Stimulated activated CD4-positive, alpha-beta T cell treated with anti-CD3 and anti-CD28 coated beads, Interleukin-4, amount 100 ng/mL, for 4 hours (primary cell): ENCODE results near the gene CCDC12.

Experiments
- DNase-seq, 2 experiments: peaks; one replicate each; pipeline ENCODE4 v3.0.0-alpha.2; 2020

CCDC12 gene

GRCh38 chr3:46935168-46935858 is 41.2 kb downstream of the CCDC12 start:
- no peak for DNase-seq

DNA sequence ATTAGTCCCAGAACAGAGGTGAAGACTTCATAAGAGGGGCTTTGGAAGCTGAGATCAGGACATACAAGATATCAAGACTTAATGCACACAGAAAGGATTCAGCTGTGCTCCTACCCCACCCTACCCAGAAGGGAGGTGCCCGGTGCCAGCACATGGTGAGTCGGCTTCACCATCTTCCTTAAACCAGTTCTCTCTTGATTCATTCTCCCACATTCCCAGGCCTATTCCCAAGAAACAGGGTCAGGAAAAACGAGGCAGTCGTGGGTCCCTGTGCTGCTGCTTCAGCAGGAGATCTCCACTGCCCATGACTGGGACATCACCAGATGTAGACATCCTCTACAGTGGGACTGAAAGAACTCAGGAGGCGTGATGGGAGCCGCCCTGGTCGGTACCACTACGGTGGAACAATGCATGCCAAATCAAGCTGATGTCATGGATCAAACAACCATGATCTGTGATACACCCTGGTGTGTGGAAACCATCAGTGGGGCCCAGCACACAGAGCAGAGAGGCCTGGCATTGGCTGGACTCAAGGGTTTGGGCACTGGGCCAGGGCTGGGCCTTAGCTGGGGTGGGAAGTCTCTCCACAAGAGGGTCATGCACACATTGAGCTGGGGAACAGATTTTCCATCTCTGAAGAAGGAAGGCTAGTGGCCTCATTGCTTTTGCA is 41.9 kb downstream of the CCDC12 start:
- DNase-seq, result no peak

DNA sequence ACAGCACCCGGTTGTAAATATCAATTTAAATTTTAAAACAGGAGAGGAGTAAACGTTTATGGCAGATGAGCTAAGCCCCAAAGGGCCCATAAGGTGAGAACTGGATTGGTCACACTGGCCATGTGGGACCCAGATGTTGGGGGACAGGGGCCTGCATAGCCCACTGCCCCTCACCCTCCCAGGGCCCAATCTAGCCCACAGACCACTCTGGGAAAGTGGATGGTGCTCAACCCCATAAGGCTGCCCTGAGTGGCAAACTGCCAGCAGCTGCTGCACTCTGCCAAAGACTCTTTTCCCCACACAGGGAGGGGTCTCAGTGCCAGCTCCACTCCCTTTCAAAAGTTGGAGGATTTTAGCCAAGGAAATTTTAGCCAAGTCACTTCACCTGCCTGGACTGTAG is 42.5 kb downstream of the CCDC12 start:
- no peak for DNase-seq

- no peak for DNase-seq
These were observed 43.3 kb downstream of the CCDC12 start for GRCh38 chr3:46933261-46933660.

DNA sequence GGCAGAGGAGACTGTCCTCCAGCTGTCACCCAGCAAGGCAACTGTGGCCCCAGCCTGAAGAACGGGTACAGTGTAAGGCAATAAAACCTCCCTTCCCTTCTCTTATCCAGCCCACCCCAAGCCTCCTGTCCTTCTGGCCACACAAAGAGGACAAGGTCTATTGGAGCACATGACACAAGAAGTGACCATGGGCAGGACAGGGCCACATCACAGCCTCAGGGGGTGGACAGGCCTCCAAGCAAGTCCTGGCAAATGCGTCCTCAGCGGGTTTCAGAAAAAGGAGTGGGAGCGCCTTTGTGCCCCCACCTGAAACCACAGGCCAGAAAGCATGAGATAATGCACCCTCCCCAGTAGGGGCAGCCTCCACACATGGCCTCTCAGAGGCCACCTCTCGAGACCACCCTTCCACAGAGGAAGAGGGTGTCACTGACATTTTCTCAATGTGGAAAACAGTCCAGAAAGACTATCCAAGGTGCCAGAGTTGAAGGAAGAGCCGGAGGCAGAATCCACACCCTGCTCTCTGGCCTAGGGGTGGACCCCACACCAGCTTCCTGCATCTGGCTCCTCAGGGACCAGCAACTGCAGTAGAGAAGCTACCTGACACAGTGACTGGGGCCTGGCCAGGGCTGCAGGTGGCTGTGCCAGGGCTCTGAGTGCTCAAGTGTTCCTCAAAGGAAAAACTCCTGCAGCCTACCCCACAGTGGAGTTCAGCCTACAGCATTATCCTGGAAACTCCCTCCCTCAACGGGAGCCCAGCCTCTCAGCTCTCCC is 43.9 kb downstream of the CCDC12 start:
- DNase-seq, result no peak

GRCh38 chr3:46931631-46932331 is 44.8 kb downstream of the CCDC12 start:
- no peak for DNase-seq

GRCh38 chr3:46930945-46931403 is 45.6 kb downstream of the CCDC12 start:
- DNase-seq, result no peak

DNA sequence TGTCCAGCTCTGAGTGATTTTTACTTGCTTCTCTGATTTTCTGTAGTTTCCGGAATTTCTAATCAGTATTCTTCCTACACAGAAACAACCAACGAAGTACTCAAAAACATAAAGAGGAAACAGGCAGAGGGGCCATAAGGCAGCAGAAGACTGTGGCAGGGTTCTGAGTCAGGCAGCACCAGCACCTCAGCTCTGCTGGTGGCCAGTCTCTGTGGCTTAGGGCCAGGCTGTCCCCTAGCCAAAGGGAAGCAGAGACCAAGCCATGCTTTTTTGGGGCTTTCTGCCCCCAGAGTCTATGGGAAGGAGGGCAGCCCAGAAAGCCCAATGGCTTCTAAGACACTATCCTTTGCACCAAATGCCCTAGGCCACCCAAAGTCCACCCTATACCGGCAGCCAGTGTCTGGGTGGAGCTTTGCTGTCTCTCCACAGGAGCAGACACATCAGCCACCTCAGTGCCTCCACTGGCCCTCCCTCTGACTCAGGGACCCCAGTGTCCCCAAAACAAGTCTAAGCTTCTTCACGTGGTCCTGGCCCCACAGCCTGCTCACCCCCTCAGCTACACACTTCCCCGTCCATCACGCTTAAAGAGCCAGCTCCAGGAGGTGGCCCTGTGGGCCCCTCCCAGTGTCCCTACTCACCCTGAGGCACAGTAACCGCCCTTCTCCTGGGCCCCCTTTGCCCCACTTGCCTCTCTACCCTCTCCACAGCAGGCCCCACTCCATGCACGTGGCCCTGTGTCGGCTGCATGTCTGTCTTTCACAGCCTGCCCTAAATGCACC is 46.2 kb downstream of the CCDC12 start:
- no peak for DNase-seq

DNA sequence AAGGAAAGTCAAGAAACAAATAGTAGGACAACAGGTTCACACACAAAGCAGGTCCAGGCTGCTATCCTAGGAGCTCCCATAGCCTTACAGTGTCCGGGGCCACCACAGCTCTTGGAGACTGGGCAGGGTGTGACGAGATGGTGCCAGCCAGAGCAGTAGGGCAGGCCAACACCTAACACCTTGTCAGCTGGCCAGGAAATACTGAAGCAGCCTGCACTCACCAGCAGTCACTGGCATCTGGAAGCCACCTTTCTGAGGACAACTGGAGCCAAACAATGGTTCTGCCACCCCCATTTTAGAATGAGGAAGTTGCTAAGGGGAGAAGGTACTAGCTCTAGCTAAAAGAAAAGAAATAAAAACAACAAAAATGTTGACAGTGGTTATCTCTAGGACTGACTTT is 47.2 kb downstream of the CCDC12 start:
- no peak for DNase-seq

DNA sequence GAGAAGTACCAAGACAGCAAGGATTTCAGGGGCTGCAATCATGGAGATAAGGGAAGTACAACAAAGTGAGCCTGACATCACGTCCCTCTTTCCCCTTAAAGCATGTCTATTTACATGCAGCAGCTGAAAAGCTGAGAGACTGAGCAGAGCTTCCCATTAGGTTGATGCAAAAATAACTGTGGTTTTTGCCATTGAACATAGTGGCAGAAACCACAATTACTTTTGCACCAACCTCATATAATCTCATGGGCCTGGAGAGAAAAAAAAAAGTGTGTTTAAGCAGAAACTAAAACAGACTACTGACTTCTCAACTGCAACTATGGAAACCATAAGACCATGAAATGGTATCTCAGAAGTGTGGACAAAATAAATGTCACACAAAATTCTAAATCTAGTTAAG is 48.3 kb downstream of the CCDC12 start:
- DNase-seq, result no peak

GRCh38 chr3:46927718-46928073 is 48.8 kb downstream of the CCDC12 start:
- no peak for DNase-seq

DNA sequence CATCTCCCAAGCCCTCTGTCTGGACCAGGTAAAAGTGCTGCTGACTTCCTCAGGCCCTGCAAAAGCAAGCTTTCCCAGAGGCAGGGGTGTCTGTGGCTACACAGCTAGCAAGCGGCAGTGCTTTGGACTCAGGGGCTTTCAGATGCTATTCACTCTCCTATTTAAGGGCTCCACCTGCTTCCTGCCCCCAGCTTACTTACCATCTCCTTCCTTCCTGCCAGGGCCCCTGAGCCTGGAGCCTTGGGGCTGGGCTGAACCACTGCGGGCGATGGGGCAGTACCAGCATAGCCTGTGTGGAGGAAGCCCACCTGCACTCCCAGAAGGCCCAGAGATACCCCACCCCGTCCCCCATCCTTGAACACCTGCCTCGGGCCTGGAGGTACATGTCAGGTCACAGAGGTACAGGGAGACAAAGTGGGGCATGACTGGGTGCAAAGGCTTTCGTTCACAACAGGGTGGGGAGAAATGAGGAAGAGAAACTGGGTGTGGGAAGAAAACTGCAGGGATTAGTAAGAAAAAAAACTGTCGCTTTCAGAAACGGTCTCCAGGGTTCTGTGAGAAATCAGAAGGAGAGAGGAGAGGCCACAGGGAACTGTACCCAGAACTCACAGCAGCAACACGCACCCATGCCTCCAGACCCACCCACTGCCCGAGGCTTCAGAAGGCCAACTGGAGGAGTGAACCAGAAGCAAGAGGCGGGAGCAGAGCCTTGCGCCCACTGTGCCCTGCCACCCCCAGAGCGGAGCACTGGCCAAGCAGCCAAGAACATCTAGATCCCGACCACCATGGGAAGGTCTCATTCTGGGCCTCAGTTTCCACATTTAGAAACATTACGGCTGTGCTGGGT is 49.5 kb downstream of the CCDC12 start:
- DNase-seq, result no peak

GRCh38 chr3:46926447-46926846 is 50.1 kb downstream of the CCDC12 start:
- DNase-seq, result no peak

- DNase-seq, result no peak
These were observed 50.5 kb downstream of the CCDC12 start for GRCh38 chr3:46926039-46926438.

DNA sequence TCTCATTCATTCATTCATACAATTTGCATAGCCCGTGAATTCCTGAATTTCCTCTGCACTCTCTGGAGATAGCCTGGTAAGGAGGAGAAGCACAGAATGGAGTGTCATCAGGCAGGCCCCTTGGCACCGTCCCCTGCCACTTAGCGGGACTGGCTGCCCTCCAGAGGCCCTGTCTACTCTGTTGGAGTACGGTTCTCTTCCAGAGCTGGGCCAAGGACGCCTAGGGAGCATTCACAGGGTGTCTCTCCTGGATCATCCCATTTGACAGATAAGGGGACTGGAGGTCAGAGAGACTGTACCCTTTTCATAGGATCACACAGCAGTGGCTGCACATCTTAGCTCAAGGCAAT is 51.0 kb downstream of the CCDC12 start:
- DNase-seq, result no peak

DNA sequence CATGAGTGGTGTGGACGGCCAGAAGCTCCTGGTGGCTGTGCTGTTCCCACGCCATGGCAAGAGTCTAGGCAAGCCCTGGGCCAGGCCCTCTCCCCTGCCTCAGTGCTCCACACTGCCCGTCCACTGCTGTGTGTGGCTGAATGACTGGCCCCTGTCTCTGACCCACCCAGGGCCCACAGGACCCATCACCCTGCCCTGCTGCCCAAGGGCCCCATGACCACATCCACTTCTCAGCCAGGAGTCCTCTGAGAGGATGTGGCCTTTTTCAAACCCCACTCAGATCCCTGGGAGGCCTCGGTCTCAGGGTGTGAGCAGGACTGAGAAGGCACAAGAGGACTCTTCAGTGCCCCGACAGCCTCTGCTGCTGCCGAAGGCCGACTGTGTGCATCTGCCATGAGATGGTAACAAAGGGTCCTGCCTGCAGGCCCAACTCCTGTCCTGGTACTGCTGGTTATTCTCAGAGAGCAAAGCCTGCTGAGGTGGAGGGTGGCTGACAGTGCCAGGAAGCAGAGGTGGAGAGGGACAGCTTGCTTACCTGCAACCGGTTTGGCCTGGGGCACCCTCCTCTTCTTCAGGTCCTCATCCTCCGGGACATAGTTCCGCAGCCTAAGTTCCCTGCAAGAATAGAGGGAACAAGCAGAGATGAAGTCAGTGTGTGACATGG is 51.5 kb downstream of the CCDC12 start:
- no peak for DNase-seq

DNA sequence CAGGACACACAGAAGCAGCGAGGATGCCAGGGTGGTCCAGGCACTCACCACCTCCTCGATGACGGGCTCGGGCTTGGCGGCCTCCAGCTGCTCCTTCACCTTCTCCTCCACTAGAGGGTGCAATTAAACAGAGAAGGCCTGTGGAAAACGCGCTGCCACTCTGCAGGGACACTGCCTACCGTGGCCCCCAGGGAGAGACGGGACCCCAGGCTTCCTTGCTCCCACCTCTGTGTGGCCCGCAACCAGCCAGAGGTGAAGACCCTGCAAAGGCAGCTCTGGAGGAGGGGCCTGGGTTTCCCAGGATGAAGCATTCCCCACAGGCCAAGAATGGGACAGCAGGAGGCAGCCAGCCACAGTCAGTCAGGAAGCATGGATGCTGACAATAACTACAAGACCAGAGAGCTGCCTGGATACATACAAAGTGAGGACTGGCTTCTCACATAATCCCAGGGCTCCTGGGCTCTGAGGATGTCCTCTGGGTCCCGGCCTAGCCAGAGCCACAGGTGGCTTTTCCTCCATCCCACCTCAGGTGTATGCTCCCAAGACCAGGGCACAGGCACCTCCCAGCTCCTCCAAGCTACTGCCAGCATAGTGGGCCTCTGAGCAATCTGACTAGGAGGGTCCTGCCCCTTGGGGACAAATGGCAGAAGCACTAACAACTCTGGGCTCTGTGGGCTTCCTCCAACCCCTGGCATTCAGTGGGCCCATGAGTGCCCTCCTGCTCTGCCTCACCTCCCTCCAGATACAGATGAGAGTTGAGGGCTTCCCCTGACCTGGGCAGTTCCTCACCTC is 52.8 kb downstream of the CCDC12 start:
- peak in 1 of 2 experiments; percentile 29 for DNase-seq

GRCh38 chr3:46922871-46923558 is 53.5 kb downstream of the CCDC12 start:
- no peak for DNase-seq

- DNase-seq, result no peak
These were observed 54.1 kb downstream of the CCDC12 start for GRCh38 chr3:46922426-46922825.

- DNase-seq, result no peak
These were observed 54.7 kb downstream of the CCDC12 start for GRCh38 chr3:46921871-46922271.
